Measurements from ENCODE around the gene CABYR. TPM values are rescaled to one million over a fixed set of nuclear protein-coding genes. Genes with fewer than 3 reads are reported as not detected.
A peak's percentile ranks its signal among the peaks of the same experiment; 100 is the strongest.

The CABYR gene
- total and polyA plus RNA-seq, 10 donors: 0.56 to 2.3 (median 1.4) TPM; not detected in 1

- no peak for DNase-seq
- WGBS, 5 donors: 87 to 95% (median 92%) methylated on average over 1 of the region's 1 CpG
These were observed 41.2 kb downstream of the CABYR start for GRCh38 chr18:24180048-24180447.

DNA sequence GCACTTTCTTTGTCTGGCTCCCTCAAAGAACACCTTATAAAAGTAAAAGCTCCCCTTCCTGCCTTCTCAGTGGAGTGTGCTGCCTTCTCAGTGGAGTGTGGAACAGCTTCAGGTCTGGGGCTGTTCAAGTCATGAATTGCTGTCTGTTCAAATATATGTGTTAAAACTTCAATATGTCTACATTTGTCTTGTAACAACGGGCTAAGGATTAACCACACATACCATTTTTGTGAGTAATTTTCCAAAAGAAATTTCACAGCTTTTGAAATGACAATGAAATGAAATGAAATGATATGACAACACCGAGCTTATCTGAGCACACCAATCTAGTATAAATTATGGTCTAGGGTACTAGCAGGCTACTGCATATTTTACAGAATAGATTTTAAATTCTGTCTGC, 42.9 kb downstream of the CABYR start:
- DNase-seq: no peak
- no peak for TF ChIP-seq POLR2A (IDR thresholded peaks at IDR 0.05)
- no peak for TF ChIP-seq POLR2AphosphoS5 (IDR thresholded peaks at IDR 0.05)
- TF ChIP-seq, protein P1, sequence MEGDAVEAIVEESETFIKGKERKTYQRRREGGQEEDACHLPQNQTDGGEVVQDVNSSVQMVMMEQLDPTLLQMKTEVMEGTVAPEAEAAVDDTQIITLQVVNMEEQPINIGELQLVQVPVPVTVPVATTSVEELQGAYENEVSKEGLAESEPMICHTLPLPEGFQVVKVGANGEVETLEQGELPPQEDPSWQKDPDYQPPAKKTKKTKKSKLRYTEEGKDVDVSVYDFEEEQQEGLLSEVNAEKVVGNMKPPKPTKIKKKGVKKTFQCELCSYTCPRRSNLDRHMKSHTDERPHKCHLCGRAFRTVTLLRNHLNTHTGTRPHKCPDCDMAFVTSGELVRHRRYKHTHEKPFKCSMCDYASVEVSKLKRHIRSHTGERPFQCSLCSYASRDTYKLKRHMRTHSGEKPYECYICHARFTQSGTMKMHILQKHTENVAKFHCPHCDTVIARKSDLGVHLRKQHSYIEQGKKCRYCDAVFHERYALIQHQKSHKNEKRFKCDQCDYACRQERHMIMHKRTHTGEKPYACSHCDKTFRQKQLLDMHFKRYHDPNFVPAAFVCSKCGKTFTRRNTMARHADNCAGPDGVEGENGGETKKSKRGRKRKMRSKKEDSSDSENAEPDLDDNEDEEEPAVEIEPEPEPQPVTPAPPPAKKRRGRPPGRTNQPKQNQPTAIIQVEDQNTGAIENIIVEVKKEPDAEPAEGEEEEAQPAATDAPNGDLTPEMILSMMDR (IDR thresholded peaks at IDR 0.05 in 8 of 11, conservative IDR thresholded peaks at IDR 0.05 in 3 of 11): no peak
- WGBS, 5 donors: 70 to 87% (median 77%) methylated on average over 2 of the region's 2 CpGs

More at GRCh38 chr18:24180048-24180447, 41.2 kb downstream of the CABYR start:
- no peaks in the 10 kb centered on the region for H3K9me3 ChIP-seq
- H3K4me3 ChIP-seq: no peak overlapping the region
- peaks cover 0 to 16% (median 10%) of the 10 kb centered on the region in 6 donors for H3K4me1 ChIP-seq
- no peak overlapping the region for H3K27ac ChIP-seq
- peaks cover 0 to 3% (median 0%) of the 10 kb centered on the region in 6 donors for H3K36me3 ChIP-seq
- intact Hi-C loops (cut with DNase I; ENCODE audit: low total_unique reads): no loop called here
- TF ChIP-seq, protein P1 (IDR thresholded peaks at IDR 0.05 in 8 of 11, conservative IDR thresholded peaks at IDR 0.05 in 3 of 11): no peak
- TF ChIP-seq POLR2A (IDR thresholded peaks at IDR 0.05): no peak
- no peak for TF ChIP-seq POLR2AphosphoS5 (IDR thresholded peaks at IDR 0.05)
- no peaks in the 10 kb centered on the region for H3K27me3 ChIP-seq (replicated peaks in 1 of 7)

DNA sequence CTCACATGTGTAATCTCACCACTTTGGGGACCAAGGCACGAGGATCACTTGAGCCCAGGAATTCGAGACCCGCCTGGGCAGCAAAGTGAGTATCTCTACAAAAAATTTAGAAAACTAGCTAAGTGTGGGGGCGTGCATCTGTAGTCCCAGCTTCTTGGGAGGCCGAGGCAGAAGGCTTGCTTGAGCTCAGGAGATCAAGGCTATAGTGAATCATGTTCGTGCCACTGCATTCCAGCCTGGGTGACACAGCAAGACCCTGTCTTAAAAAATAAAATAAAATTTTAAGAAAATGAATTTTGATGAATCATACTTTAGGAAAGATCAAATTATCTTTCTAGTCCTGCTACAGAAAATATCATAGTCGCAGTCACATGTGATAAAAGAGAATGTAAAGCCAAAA, 46.9 kb downstream of the CABYR start:
- TF ChIP-seq POLR2A (IDR thresholded peaks at IDR 0.05) (no peak), POLR2AphosphoS5 (IDR thresholded peaks at IDR 0.05) (no peak)
- TF ChIP-seq, protein P1 (IDR thresholded peaks at IDR 0.05 in 8 of 11, conservative IDR thresholded peaks at IDR 0.05 in 3 of 11): no peak
- H3K9me3 ChIP-seq: no peaks in the 10 kb centered on the region
- H3K4me1 ChIP-seq: peaks cover 0 to 20% (median 10%) of the 10 kb centered on the region in 6 donors
- DNase-seq: no peak
- H3K27ac ChIP-seq: no peak overlapping the region
- WGBS, 5 donors: 91 to 97% (median 96%) methylated on average over 7 of the region's 7 CpGs
- peaks cover 0 to 6% (median 0%) of the 10 kb centered on the region in 6 donors for H3K36me3 ChIP-seq
- H3K27me3 ChIP-seq (replicated peaks in 1 of 7): no peaks in the 10 kb centered on the region
- no peak overlapping the region for H3K4me3 ChIP-seq
- intact Hi-C loops (cut with DNase I; ENCODE audit: low total_unique reads): no loop called here

More for the DNA sequence above, 42.9 kb downstream of the CABYR start:
- H3K27me3 ChIP-seq (replicated peaks in 1 of 7): no peaks in the 10 kb centered on the region
- no peaks in the 10 kb centered on the region for H3K9me3 ChIP-seq
- no peak overlapping the region for H3K4me3 ChIP-seq
- H3K36me3 ChIP-seq: peaks cover 0 to 9% (median 0%) of the 10 kb centered on the region in 6 donors
- no peak overlapping the region for H3K27ac ChIP-seq
- intact Hi-C loops (cut with DNase I; ENCODE audit: low total_unique reads): no loop called here
- peaks cover under 1 to 12% (median 7%) of the 10 kb centered on the region in 6 donors for H3K4me1 ChIP-seq

DNA sequence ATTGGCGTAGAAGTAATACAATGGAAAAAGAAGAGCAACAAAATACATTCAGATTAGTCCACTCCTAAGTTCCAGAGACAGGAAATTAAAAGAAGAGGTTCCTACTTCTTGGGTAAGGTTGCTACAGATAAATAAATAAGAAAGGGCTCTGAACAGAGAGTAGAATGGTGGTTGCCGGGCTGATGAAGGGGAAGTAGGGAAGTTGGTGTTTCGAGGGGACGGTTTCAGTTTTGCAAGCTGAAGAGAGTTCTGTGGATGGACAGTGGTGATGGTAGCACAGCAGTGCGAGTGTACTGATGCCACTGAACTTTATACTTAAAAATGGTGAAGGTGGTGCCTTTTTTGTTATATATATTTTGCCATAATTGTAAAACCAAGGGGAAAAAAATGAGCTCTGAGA, 48.2 kb downstream of the CABYR start:
- intact Hi-C loops (cut with DNase I; ENCODE audit: low total_unique reads): no loop called here
- Histone ChIP-seq H3K4me1 (peaks cover 0 to 20% (median 10%) of the 10 kb centered on the region in 6 donors), H3K27me3 (replicated peaks in 1 of 7) (no peaks in the 10 kb centered on the region), H3K4me3 (peak overlapping the region in 1 of 8 donors; percentile 19), H3K36me3 (peaks cover 0 to 6% (median 0%) of the 10 kb centered on the region in 6 donors), H3K27ac (no peak overlapping the region), H3K9me3 (no peaks in the 10 kb centered on the region)
- DNase-seq: no peak
- WGBS, 5 donors: 43 to 58% (median 49%) methylated on average over 5 of the region's 5 CpGs
- TF ChIP-seq, protein P1 (IDR thresholded peaks at IDR 0.05 in 8 of 11, conservative IDR thresholded peaks at IDR 0.05 in 3 of 11): no peak
- no peak for TF ChIP-seq POLR2AphosphoS5 (IDR thresholded peaks at IDR 0.05)
- TF ChIP-seq POLR2A (IDR thresholded peaks at IDR 0.05): no peak
